Limb (tissue), 2 donors: Measurements from ENCODE around the gene POU3F3.
A peak's percentile ranks its signal among the peaks of the same experiment; 100 is the strongest.

Experiments used
- DNase-seq, 2 donors: peaks; one replicate each; pipeline ENCODE4 v3.0.0-alpha.2; 2016; ENCODE audit errors: extremely low spot score in 2 of 2

The POU3F3 gene

DNA sequence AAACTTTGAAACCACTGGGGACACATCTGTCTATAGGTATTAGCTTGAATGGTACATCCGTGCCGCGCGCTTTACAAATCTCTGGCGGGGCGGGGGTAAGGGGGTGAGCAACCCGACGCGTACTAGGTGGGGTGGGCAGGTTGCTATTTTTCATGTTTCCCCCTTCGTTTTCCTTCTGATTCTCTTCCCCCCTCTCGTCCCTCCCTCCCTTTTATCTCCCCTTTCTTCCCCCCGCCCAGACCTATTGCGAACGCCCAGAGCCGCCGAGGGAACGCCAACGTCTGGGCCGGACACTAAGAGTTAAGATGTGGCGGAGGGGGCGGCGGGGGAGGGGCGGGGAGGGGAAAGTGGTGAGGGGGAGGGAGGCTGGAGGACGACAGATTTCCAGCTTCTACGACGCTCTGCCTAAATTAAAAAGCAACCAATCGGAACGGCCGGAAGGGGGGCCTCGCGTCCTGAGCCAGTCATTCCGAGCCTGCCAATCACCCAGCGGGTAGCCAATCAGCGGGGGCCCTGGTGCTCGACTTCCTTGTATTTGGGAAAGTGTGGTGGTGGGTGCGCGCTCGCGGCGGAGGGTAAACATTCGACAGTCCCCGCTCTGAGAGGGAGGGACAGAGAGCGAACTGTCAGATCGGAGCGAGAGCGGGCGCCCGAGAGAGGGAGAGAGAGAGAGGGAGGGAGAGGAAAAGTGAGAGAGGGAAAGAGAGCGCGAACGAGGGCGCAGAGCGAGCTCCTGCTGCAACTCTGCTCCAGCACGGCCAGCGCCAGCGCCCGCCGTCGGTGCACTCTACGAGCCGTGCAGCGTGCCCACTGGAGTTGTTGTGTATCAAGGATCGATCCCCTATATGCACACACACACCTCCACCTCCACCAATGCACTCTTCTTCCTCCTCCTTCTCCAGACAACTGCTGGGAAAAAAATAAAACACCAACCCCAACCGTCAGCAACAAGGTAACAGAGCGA, at the start of gene POU3F3:
Gene POU3F3, plus strand, starts transcription at position 582 of the 964 bp plus-strand sequence. CDS start 1,396 bp downstream, outside the sequence.
- peak; percentile 86 to 95 for DNase-seq

DNA sequence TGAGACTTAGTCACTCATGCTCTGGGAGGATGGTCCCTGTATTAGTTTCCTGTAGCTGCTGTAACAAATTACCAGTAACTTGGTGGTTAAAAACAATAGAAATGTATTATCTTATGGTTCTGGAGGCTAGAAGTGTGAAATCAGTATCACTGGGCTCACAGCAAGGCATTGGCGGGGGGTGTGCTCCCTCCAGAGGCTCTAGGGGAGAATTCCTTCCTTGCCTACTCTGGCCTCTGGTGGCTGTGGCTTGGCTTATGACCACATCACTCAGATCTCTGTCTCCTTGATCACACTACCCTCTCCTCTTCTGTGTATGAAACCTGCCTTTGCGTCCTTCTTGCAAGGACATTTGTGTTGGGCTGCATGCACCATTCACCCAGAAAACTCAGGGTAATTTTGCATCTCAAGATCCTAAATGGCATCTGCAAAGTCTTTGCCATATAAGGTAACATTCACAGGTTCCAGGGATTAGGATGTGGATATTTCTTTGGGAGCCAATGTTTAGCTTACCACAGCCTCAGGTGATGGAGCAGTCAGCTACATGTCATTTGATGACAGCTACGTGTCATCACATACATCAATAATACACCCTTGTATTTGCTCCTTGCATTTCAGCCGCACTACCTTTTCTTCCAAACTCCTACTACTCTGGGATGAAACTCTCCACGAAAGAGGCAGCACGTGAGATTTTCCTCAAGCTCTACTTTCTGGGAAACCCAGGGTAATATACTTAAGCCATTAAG, 49.6 kb upstream of the POU3F3 start:
- no peak for DNase-seq

DNA sequence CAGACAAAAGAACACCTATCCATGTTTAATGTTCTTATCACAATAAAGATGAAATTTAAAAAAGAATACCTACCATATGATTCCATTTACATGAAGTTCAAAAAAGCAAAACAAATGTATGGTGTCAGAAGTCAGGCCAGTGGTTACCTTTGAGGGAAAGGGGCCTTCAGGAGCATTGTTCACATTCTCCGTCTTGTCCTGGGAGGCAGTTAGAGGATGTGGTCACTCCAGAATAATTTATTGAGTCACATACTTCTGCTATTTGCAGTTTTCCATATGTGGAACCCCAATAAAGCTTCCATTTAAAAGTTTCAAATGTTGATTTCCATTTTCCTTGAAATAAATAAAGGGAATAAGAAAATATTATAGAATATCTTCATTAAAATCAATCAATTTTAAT, 41.6 kb upstream of the POU3F3 start:
- no peak for DNase-seq

DNA sequence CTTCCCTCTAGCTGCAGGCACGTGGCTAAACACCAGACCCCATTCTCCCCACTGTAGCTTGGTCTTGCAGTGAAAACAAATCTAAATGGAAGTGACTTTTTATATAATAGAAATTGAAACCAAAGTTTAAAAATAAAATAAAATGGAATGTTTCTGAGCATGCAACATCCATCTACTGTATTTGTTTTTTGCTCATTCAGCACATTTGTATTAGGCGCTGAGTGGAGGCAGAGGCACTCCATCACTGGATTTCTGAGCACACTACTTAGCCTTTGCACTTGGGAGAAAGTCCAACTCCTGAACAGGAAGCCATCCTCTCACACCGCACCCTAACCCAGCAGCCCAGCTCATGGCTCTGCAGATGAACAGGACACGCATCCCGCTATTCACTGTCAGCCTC, 37.8 kb upstream of the POU3F3 start:
- DNase-seq = no peak

DNA sequence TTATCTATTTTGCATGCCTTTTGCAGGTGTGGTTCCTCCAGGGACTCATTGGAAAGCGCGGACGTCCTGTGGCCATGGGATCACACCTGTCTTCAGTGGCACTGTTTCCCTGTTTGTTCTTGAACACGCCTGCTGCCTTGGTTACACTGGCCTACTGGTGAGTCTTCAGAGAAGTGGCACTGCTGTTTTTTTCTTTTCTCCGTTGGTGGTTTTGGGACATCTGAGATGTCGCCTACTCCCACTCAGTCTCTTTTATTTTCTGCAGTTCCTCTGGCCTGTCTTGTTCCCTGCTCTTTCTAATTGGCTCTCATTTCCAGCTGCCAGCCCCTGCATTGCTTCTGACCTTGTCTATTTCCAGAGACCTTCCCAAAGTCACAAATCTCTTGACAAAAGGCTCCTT, 35.7 kb upstream of the POU3F3 start:
- DNase-seq = no peak

DNA sequence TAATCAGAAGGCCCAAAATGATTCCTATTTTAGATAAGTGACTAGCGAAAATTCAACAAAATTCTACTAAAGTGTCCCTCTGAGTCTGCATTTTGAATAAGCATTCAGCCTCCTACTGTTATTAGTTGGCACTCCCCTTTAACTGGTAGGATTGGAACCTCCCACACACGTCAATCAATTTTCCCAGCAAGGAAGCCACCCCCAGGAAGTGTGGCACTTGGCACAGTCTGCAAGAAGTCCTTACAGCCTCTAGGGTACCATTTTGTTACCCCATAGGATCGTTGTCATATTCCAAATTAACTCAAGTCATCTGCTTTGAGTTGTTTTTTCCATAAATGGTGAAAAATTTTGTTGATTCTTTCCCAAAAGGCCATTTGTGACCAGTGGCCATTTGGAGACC, 33.8 kb upstream of the POU3F3 start:
- DNase-seq = no peak

DNA sequence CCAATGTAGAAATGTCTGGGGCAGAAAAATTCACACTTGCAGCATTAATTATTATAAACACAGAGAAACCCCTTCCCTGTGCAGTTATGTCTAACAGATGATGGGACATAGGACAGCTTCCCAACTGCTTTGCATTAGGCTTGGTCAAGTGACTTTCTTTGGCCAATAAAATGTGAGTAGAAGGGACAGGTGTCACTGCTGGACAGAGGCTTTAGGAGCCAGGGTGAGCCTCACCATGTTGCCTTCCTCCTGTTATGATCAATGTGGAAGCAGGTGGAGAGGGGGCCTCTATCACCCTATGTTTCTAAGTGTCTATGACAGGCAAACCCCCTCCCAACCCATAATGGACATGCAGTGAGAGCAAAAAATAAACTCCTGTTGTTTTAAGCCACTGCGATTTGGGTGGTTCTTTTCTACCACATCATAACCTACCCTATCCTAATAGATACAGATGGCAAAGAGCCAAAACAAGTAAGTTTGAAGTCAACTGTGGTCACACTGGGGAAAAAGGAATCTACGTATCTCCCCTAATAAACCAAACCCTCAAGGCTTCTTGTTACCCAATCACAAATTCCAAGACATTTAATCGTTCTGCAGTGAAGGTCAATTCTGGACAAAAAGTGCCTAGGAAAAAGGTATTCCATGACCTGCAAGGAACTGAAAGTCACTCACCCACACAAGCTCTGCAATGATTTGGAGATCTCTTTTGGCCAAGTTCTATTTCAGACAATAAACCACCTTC, 28.6 kb upstream of the POU3F3 start:
- DNase-seq = no peak

DNA sequence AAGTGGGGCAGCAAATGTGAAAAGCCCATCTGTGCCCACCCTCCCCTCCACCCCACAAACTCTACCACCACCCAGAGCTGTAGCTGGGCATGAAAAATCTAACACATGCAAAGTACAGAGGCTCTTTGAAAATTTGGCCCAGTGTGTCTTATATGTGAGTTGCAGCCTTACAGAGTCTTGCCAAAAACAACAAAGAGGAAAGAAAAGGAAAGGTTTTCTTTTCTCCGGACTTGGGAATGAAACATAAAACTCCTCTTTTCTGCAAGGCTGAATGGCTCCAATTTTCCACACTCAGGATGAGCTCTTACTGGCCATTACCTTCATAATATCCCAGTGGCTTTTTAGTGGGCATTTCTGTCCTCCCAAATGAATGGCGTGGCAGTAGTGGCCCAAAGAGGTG, 27.9 kb upstream of the POU3F3 start:
- no peak for DNase-seq

DNA sequence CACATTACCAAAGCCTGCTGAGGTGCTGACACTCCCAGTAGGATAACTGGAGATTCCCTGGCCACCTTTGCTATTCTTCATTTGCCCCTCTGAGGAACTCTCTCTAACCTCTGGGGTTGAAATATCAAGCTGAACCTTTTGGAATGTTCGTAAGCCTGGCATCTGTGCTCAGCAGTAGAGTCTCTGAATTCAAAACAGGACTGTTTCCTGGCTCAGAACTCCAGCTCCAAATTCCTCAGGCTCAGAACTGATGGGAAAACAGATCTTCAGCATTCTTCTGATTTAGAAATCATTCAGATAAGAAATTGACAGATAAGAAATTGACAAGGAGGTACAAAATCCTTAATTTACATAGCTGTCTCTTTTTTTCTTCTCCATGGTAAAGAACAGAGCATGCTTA, 22.2 kb upstream of the POU3F3 start:
- no peak for DNase-seq

DNA sequence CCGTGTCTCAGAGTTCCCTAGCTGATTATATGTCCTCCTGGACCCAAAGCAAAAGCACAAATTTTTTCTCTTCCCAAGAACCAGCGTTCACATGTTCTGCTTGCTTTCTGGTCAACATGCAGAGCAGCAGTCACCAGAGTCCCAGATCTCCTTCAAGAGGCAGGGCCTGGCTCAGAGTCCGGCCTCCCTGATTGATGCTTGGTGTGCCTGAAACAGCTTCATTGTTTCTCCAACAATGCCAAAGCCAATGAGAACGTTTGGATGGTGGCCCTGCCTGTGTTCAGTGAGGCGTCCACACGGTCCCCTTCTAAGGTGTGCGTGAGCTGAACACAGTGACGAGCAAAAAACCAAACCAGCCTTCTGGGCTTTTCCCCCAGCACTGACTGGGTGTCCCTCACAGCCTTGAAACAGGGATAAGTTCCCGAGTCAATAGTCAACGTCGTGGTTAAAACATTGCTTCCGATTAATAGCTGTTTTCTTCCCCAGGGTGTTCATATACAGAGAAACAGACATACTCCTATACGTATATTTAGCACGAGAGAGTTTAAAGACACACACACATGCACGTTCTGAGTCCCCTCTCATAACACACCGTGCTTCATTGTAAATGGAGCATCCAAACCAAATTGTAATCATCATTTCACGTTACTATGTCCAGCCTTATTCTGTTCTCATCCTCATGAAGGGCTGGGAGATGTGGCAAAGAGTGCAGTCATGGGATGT, 19.3 kb upstream of the POU3F3 start:
- DNase-seq = no peak

DNA sequence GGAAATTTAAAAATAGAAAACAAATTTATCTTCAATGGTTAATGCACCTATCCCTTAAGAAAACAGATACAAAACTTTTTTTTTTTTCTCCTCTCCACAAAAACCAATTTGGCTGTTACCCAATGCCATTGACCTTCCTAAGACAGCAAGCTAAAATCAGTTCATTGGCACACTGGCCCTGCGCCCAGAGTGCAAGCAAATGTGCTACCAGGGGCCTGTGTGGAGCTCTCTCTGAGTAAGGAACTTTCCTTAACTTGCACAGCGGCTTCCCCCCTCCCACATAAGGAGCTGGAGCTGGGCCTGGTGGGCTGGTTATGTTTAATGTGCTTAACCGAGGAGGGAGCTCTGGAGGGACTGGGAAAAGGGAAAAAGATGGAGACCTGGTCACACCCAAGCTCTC, 17.6 kb upstream of the POU3F3 start:
- no peak for DNase-seq

DNA sequence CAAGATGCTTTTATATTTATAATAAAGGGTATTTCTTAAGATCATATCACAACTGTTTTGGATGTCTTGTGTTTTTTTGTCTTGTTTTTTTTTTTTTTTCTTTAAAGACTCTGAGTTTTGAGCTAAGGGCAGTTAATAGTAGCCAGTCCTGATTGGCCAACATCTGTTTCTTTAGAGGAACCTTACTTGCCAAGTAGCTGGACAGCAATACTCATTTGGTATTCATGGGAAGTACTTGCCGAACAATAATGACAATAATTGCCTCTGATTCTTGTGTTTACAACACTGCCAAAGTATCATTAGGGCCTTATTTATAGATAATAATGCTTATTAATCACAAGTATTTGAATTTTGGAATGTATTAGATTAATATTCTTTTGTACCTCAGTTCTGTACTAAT, 17.1 kb upstream of the POU3F3 start:
- no peak for DNase-seq

DNA sequence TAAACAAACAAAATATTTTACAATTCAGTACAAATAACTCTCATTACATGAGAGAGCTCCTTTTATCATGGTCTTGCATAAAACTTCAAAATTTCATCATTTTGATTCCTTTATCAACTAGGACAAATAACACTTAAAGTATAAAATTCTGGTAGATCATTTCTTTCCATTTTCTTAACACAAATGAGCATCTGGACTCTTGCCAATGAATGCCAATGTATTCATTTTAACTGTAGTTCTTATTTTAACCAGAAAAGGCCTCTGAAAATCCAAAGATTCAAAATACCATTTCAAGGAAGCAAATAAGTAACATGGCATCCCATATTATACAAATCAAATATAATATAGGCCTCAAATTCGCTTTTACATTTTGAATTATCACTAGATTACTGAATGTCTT, 13.8 kb upstream of the POU3F3 start:
- no peak for DNase-seq

DNA sequence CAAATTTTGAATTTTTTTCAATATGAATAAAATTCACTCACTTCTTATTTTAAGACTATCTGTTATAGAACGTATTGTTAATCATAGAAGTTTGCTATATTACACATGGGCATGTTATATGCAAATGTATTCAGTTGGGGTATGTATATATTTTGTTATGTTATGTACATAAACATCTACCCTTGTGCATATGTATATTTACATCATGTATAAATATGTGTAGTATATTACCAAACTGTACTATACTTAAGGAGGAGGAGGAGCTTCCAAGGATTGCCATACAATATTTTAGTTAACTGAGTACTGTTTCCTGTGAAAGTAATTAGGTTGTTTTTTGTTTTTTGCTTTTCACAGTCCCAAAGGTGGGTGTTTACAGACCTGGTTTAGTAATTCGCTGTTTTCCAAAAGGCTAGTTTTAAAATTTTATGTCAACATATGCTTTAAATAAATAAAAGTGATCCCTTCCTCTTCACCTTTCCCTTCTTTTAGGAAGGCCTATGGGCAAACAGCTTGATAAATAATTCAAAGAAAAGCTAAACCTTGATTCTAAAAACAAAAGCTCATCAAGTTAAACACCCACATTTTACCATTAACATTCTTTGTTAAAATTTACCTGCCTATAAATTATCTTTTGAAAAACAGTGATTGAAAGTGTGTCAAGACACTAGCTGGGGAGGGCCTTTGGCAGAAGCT, 12.9 kb upstream of the POU3F3 start:
- no peak for DNase-seq

DNA sequence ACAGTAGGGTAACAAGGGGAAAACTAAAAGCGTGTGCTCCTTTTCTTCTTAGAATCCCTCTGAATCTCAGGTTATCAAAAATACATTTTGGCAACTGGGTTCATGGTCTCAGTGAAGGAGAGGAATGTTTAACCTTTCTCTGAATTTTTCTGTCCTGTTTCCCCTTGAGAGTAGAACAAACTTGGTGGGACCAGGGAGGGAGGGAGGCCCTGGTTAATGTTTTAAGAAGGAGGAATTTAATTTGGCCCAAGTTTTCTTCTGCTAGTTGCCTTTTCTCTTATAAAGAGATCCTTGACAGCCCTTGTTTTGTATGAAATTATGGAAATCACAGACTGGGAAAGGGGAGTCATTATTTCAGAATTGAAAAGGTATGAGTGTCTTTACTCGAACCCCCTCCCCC, 12.2 kb upstream of the POU3F3 start:
- DNase-seq = no peak

DNA sequence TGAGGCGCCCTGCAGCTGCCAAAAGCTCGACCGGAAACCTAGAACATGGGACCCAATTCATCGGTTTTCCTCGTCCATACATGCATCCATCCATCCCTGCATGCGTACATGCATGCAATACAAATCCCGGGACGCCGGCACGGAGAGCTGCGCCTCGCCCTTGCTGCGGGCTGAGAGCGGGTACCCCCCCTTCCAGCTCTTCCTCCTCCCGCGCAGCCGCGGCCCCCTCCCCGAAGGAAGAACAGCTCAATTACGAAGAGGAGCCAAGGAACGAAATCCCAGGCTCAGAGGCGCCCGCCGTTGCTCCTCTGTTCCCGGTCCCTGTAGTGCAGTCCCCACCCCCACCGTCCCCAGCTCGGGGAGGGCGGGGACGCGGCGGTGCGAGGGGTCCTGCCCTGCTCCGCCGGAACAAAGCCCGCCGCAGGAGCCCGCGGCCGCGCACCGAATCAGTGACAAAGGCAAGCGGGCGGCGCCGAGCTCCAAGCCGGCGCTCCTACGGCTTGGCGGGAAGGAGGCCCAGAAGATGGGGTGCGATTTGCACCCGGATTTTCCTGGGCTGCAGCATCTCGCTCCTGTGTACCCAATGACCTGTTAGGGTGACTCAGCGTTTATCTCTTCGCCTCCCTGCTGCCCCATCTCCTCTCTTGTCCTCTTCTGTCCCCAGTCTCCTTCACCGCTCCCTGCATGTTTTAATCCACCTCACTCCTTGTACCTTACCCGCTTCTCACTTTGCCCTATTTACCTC, 8.9 kb upstream of the POU3F3 start:
- DNase-seq = peak in 1 of 2 donors; percentile 74

DNA sequence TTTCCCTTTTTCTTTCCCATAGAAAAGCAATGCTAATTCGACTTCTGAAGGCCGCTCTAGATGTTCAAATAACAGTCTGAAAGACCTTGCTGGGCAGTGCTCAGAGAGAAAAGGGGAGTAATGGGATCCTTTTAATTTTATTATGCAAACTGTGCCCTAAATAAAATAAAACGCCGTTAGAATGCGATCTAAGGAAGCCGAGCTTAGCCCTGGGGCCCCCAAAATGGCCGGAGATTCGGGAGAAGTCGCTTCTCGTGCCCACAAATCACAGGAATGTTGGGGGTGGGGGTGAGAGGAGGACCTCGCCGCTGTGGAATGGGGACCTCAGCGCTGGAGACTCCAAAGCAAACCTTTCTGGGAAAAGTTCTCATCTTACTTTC, 8.4 kb upstream of the POU3F3 start:
- peak in 1 of 2 donors; percentile 55 for DNase-seq

DNA sequence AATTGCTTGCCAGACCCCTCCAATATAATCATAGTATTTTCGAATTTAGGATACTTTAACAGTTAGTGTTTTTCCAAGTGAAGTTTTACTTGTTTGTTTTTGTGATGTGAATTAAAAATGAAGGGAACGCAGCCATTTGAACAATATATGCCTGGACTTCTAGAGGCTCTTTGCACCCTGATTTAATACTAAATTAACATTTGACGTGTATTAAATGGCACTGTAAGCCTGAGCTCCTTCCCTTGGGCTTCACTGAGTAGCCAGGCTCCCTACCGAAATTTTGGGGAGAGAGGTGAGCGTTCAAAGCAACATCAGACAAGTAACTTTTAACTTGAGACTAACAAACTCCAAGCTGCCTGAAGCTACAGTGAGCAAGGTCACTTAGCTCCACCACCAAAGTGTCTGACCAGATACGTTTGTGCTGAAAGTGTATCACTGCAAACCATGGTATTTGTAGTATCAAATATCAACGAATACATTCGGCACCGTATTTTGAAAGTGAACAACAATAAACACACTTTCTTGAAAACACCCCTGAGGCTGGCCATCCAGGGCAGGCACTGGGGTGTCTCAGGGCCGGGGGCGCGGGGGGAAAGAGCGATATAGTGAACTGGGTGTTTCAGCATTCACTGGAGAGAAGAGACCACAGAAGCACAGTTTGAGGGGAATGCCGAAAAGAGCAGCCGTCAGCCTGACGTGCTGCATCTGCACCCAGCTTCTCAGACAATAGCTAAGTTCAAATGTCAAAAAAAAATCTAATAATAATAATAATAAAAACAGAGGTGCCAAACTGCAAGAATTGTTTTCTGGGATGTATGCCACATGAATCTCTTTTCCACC, 7.7 kb upstream of the POU3F3 start:
- DNase-seq = peak in 1 of 2 donors; percentile 48
